Measurements from ENCODE around the gene RNF213.

The RNF213 gene

GRCh38 chr17:80281516-80281915 lies 20.9 kb downstream of the RNF213 start:
- H3K4me3 ChIP-seq (ENCODE audit: low read depth, low read length), result no peak overlapping the region
- no peak for TF ChIP-seq CTCF (conservative IDR thresholded peaks at IDR 0.05; ENCODE audit: low read depth, low read length)
- DNase-seq (ENCODE audit: low read depth), result no peak

DNA sequence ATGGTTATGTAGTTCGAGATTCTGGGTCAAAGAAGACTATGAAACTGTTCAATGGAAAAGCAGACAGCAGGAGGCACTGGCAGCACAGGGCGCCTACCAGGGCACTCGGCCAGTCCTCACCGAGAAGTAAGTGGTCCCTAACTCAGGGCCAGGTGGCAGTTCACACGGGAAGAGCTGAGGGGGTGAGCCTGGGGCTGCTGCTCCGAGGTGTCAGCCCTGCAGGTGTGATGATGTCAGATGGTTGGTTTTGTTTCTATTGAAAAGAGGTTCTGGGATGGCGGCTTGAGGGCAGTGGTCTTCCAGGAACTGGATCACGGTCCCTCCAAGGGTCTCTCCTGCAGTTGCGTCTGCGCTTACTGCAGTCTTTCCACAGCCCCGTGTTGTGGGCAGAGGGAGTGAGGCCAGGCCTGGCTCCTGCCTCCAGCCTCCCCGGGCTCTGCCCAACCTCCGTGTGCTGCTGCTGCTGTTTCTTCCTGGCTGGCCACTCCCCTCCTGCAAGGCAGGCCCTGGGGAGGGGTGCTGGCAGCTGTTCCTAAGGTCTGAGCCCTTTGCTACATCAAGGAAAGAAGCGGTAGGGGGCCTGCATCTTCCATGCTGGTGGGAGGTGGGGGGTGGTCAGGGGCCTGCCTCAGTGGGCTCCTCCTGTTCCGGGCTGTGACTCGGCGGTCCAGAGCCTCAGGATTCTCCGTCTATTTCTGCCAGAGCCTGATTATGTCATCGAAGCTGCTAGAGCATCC lies 22.6 kb downstream of the RNF213 start:
- H3K4me3 ChIP-seq (ENCODE audit: low read depth, low read length), result no peak overlapping the region
- DNase-seq (ENCODE audit: low read depth), result no peak
- TF ChIP-seq CTCF (conservative IDR thresholded peaks at IDR 0.05; ENCODE audit: low read depth, low read length), result no peak

- no peak overlapping the region for H3K4me3 ChIP-seq (ENCODE audit: low read depth, low read length)
- DNase-seq (ENCODE audit: low read depth), result no peak
- peak; percentile 11 for TF ChIP-seq CTCF (conservative IDR thresholded peaks at IDR 0.05; ENCODE audit: low read depth, low read length)
Observed at GRCh38 chr17:80284631-80285030, 24.0 kb downstream of the RNF213 start.

DNA sequence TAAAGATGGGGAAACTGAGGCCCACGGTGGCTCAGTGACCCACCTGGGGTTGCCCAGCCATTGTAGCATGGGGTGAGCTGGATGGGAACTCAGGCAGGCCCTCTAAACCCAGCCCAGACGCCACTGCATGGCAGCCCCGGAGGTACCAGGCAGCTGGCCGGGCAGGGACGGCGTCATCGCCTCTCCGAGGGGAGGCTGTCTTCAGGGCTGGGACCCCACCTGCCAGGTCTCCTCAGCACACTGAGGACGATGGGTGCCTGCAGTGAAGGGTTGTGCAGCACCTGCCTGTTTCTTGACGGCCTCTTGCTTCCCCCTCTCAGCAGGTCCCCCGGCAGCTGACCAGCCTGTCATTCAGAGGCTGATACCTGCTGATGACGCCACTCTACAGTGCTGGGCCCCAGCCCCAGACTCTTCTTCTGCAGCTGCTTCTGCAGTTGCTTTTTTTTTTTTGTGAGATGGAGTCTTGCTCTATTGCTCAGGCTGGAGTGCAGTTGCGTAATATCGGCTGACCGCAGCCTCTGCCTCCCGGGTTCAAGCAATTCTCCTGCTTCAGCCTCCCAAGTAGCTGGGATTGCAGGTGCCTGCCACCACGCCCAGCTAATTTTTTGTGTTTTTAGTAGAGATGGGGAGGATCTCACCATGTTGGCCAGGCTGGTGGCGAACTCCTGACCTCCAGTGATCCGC lies 24.7 kb downstream of the RNF213 start:
- no peak overlapping the region for H3K4me3 ChIP-seq (ENCODE audit: low read depth, low read length)
- no peak for DNase-seq (ENCODE audit: low read depth)
- no peak for TF ChIP-seq CTCF (conservative IDR thresholded peaks at IDR 0.05; ENCODE audit: low read depth, low read length)

DNA sequence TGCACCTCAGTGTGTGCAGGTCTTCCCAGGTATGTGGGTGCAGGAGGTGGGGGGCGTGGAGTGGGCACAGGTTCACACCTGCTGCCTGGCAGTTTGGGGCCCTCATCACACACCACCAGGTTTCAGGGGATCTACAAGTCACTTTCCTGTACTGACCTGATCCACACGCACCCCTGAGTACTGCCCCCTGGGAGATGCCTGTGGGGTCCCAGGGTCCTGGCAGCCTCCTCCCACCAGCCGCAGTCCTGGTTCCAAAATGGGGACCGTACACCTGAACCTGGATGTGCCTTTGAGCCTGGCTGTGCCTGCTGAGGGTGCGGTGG lies 25.9 kb downstream of the RNF213 start:
- no peak overlapping the region for H3K4me3 ChIP-seq (ENCODE audit: low read depth, low read length)
- DNase-seq (ENCODE audit: low read depth), result no peak
- no peak for TF ChIP-seq CTCF (conservative IDR thresholded peaks at IDR 0.05; ENCODE audit: low read depth, low read length)

GRCh38 chr17:80287038-80287437 lies 26.4 kb downstream of the RNF213 start:
- H3K4me3 ChIP-seq (ENCODE audit: low read depth, low read length), result no peak overlapping the region
- no peak for DNase-seq (ENCODE audit: low read depth)
- TF ChIP-seq CTCF (conservative IDR thresholded peaks at IDR 0.05; ENCODE audit: low read depth, low read length), result no peak
